Epithelial cell of prostate (primary cell): Measurements from ENCODE around the gene NGFR.

Experiments used
- DNase-seq: peaks from one replicate; pipeline ENCODE4 v3.0.0-alpha.2; 2011; ENCODE audit warnings: low read depth, low spot score
- H3K27ac ChIP-seq: fragments of 450-650 bp; 2 replicates; pipeline ENCODE4 v1.5.1; 2017; ENCODE audit warnings: mild to moderate bottlenecking

Gene NGFR

GRCh38 chr17:49468811-49469385 is 26.2 kb upstream of the NGFR start:
- H3K27ac ChIP-seq: no peak overlapping the region
- DNase-seq: no peak

GRCh38 chr17:49469831-49470810 is 25.0 kb upstream of the NGFR start:
- DNase-seq: no peak
- H3K27ac ChIP-seq: no peak overlapping the region

- H3K27ac ChIP-seq: no peak overlapping the region
- DNase-seq: no peak
These were observed 23.9 kb upstream of the NGFR start for GRCh38 chr17:49471089-49471683.

- DNase-seq: no peak
- H3K27ac ChIP-seq: no peak overlapping the region
These were observed 23.3 kb upstream of the NGFR start for GRCh38 chr17:49471769-49472168.

- DNase-seq: no peak
- H3K27ac ChIP-seq: no peak overlapping the region
These were observed 22.6 kb upstream of the NGFR start for GRCh38 chr17:49472527-49472926.

- no peak overlapping the region for H3K27ac ChIP-seq
- DNase-seq: no peak
These were observed 21.0 kb upstream of the NGFR start for GRCh38 chr17:49473900-49474751.

GRCh38 chr17:49477709-49478108 is 17.4 kb upstream of the NGFR start:
- no peak overlapping the region for H3K27ac ChIP-seq
- DNase-seq: no peak

GRCh38 chr17:49480836-49481615 is 14.1 kb upstream of the NGFR start:
- no peak overlapping the region for H3K27ac ChIP-seq
- no peak for DNase-seq

- H3K27ac ChIP-seq: no peak overlapping the region
- no peak for DNase-seq
These were observed 12.8 kb upstream of the NGFR start for GRCh38 chr17:49482144-49482817.

GRCh38 chr17:49483599-49484509 is 11.2 kb upstream of the NGFR start:
- no peak overlapping the region for H3K27ac ChIP-seq
- no peak for DNase-seq

- H3K27ac ChIP-seq: no peak overlapping the region
- no peak for DNase-seq
These were observed 10.5 kb upstream of the NGFR start for GRCh38 chr17:49484588-49484987.

GRCh38 chr17:49486012-49486641 is 9.0 kb upstream of the NGFR start:
- DNase-seq: no peak
- no peak overlapping the region for H3K27ac ChIP-seq

GRCh38 chr17:49487183-49487582 is 7.9 kb upstream of the NGFR start:
- DNase-seq: no peak
- H3K27ac ChIP-seq: no peak overlapping the region

- no peak for DNase-seq
- H3K27ac ChIP-seq: no peak overlapping the region
These were observed 6.5 kb upstream of the NGFR start for GRCh38 chr17:49488612-49489011.

- H3K27ac ChIP-seq: no peak overlapping the region
- no peak for DNase-seq
These were observed 5.7 kb upstream of the NGFR start for GRCh38 chr17:49489348-49489747.

GRCh38 chr17:49490276-49490675 is 4.8 kb upstream of the NGFR start:
- no peak overlapping the region for H3K27ac ChIP-seq
- no peak for DNase-seq

- no peak overlapping the region for H3K27ac ChIP-seq
- DNase-seq: no peak
These were observed 3.8 kb upstream of the NGFR start for GRCh38 chr17:49491192-49491769.
